Hepatocyte (in vitro differentiated cells): Measurements from ENCODE around the gene C2orf68. TPM values are rescaled to one million over a fixed set of nuclear protein-coding genes. Genes with fewer than 3 reads are reported as not detected.
A peak's percentile ranks its signal among the peaks of the same experiment; 100 is the strongest.

Experiments used
- DNase-seq: peaks from one replicate; pipeline ENCODE4 v3.0.0-alpha.2; 2016; ENCODE audit warnings: low spot score
- H2AFZ ChIP-seq: fragments of 200-600 bp; sonication (generic); 2 replicates; pipeline ENCODE4 v1.6.0; 2016; ENCODE audit warnings: antibody characterized with exemption, mild to moderate bottlenecking
- H3K27ac ChIP-seq: fragments of 200-600 bp; sonication (generic); 2 replicates; pipeline ENCODE4 v1.5.1; 2016; ENCODE audit warnings: mild to moderate bottlenecking
- H3K27me3 ChIP-seq: fragments of 200-600 bp; sonication (generic); 2 replicates; pipeline ENCODE4 v1.6.1; 2016
- H3K36me3 ChIP-seq: fragments of 200-600 bp; sonication (generic); replicated peaks from 2 replicates; pipeline ENCODE4 v1.5.1; 2016; ENCODE audit warnings: low read depth; ENCODE audit not compliant: insufficient read depth
- H3K4me1 ChIP-seq: fragments of 200-600 bp; sonication (generic); 2 replicates; pipeline ENCODE4 v1.5.1; 2016; ENCODE audit warnings: mild to moderate bottlenecking, moderate library complexity; ENCODE audit not compliant: insufficient read depth
- H3K4me2 ChIP-seq: fragments of 200-600 bp; sonication (generic); 2 replicates; pipeline ENCODE4 v1.6.0; 2016
- H3K4me3 ChIP-seq: fragments of 200-600 bp; sonication (generic); 2 replicates; pipeline ENCODE4 v1.5.1; 2016; ENCODE audit warnings: mild to moderate bottlenecking
- H3K79me2 ChIP-seq: fragments of 200-600 bp; sonication (generic); 2 replicates; pipeline ENCODE4 v1.6.0; 2017; ENCODE audit warnings: mild to moderate bottlenecking
- H3K9me2 ChIP-seq: fragments of 200-600 bp; sonication (generic); replicated peaks from 2 replicates; pipeline ENCODE4 v1.6.0; 2017; ENCODE audit warnings: mild to moderate bottlenecking; ENCODE audit not compliant: insufficient read depth
- H3K9me3 ChIP-seq: fragments of 200-600 bp; sonication (generic); 2 replicates; pipeline ENCODE4 v1.5.1; 2016; ENCODE audit warnings: low read depth, mild to moderate bottlenecking
- H4K20me1 ChIP-seq: fragments of 200-600 bp; sonication (generic); 2 replicates; pipeline ENCODE4 v1.6.0; 2016; ENCODE audit warnings: mild to moderate bottlenecking; ENCODE audit not compliant: insufficient read depth, poor library complexity, severe bottlenecking
- CTCF ChIP-seq: fragments of 200-600 bp; sonication (generic); IDR thresholded peaks from 2 replicates; pipeline ENCODE4 v1.5.1; 2016; ENCODE audit warnings: antibody characterized with exemption, mild to moderate bottlenecking; ENCODE audit not compliant: poor library complexity
- EZH2 ChIP-seq: fragments of 200-600 bp; sonication (generic); IDR thresholded peaks from 2 replicates; pipeline ENCODE4 v1.6.1; 2016; ENCODE audit warnings: antibody characterized with exemption, mild to moderate bottlenecking, borderline replicate concordance
- EZH2phosphoT487 ChIP-seq: fragments of 200-600 bp; sonication (generic); IDR thresholded peaks from one replicate; pipeline ENCODE4 v1.6.1; 2018; ENCODE audit warnings: antibody characterized with exemption, mild to moderate bottlenecking, low read depth, moderate library complexity; ENCODE audit not compliant: unreplicated experiment, severe bottlenecking
- WGBS: methylation state at CpG from one replicate; pipeline ENCODE4 v1.1.6; 2016; ENCODE audit warnings: low lambda C conversion rate; ENCODE audit errors: missing lambda C conversion rate; 5-methylcytosine and 5-hydroxymethylcytosine counted together
- polyA plus RNA-seq: library from polyadenylated mRNA; unstranded; fragments of >200 nt; fragmentation: Nextera tagmentation; extraction: Ambion mirVana; gene quantifications from 2 replicates; pipeline ENCODE4 v1.2.1, GENCODE V29; 2016
- total RNA-seq: library from RNA; depleted of rRNA; stranded (reverse); fragments of >200 nt; gene quantifications from 2 replicates; pipeline ENCODE4 v1.2.3, GENCODE V29; 2014

C2orf68 gene
- total and polyA plus RNA-seq, 2 experiments from 2014 or later, result 21.6 to 28.3 TPM

- no peak overlapping the region for H2AFZ ChIP-seq
- H3K27me3 ChIP-seq, result no peaks in the 10 kb centered on the region
- H3K9me3 ChIP-seq, result no peaks in the 10 kb centered on the region
- H3K4me2 ChIP-seq, result no peak overlapping the region
- H3K4me1 ChIP-seq, result peaks cover 19% of the 10 kb centered on the region
- TF ChIP-seq CTCF (no peak), EZH2phosphoT487 (no peak), EZH2 (no peak)
- H4K20me1 ChIP-seq, result peaks cover 8% of the 10 kb centered on the region
- no peak overlapping the region for H3K27ac ChIP-seq
- H3K9me2 ChIP-seq, result no peaks in the 10 kb centered on the region
- no peak overlapping the region for H3K4me3 ChIP-seq
- WGBS, result 95% methylated on average over 10 of the region's 10 CpGs
- H3K79me2 ChIP-seq, result peaks cover 47% of the 10 kb centered on the region
- H3K36me3 ChIP-seq, result no peaks in the 10 kb centered on the region
- DNase-seq, result no peak
Observed at GRCh38 chr2:85613717-85614515, 2.0 kb upstream of the C2orf68 start.

- H3K79me2 ChIP-seq, result peaks cover 32% of the 10 kb centered on the region
- no peaks in the 10 kb centered on the region for H3K9me2 ChIP-seq
- WGBS, result 5% methylated on average over 24 of the region's 24 CpGs
- peak overlapping the region; percentile 58 for H2AFZ ChIP-seq
- H3K36me3 ChIP-seq, result no peaks in the 10 kb centered on the region
- peaks cover 9% of the 10 kb centered on the region for H3K4me1 ChIP-seq
- peak overlapping the region; percentile 82 for H3K27ac ChIP-seq
- peak overlapping the region; percentile 53 for H3K4me3 ChIP-seq
- no peak for DNase-seq
- no peaks in the 10 kb centered on the region for H3K9me3 ChIP-seq
- no peaks in the 10 kb centered on the region for H3K27me3 ChIP-seq
- peak overlapping the region; percentile 84 for H3K4me2 ChIP-seq
- peaks cover 2% of the 10 kb centered on the region for H4K20me1 ChIP-seq
- TF ChIP-seq CTCF, result no peak
- TF ChIP-seq EZH2phosphoT487, result no peak
- TF ChIP-seq EZH2, result no peak
Observed at GRCh38 chr2:85611217-85611704, 605 bp downstream of the C2orf68 start.

GRCh38 chr2:85607268-85608215 lies 4.3 kb downstream of the C2orf68 start:
- TF ChIP-seq CTCF (no peak), EZH2 (no peak), EZH2phosphoT487 (no peak)
- H3K4me3 ChIP-seq, result no peak overlapping the region

More at GRCh38 chr2:85607268-85608215, 4.3 kb downstream of the C2orf68 start:
- peak overlapping the region; percentile 73 for H3K27ac ChIP-seq
- WGBS, result 87% methylated on average over 9 of the region's 9 CpGs
- H3K4me1 ChIP-seq, result peaks cover 35% of the 10 kb centered on the region
- H3K79me2 ChIP-seq, result peaks cover 45% of the 10 kb centered on the region
- H4K20me1 ChIP-seq, result peaks cover 2% of the 10 kb centered on the region
- no peaks in the 10 kb centered on the region for H3K27me3 ChIP-seq
- no peak for DNase-seq
- H3K36me3 ChIP-seq, result no peaks in the 10 kb centered on the region
- no peak overlapping the region for H3K4me2 ChIP-seq
- H3K9me2 ChIP-seq, result no peaks in the 10 kb centered on the region
- H3K9me3 ChIP-seq, result no peaks in the 10 kb centered on the region
- H2AFZ ChIP-seq, result no peak overlapping the region
